GM13976 (cell line): ENCODE data around the gene IL25.

Experiments used
- DNase-seq: peaks from one replicate; pipeline ENCODE4 v3.0.0; 2012; ENCODE audit warnings: low spot score
- CTCF ChIP-seq: IDR thresholded peaks from 2 replicates; pipeline ENCODE4 v1.5.1; 2012; ENCODE audit warnings: borderline replicate concordance, mild to moderate bottlenecking; ENCODE audit not compliant: insufficient read depth; ENCODE audit errors: extremely low read depth, missing control alignments, control extremely low read depth
- in situ Hi-C: fragments of 300-500 bp; cut with MboI; formaldehyde crosslinking; loops from one replicate; pipeline ENCODE4 v1.12.0; 2022; ENCODE audit warnings: low sequenced_read_pairs, mixed read lengths, inconsistent platforms; ENCODE audit not compliant: unreplicated experiment

The IL25 gene

GRCh38 chr14:23359167-23359626 is 13.4 kb upstream of the IL25 start:
- TF ChIP-seq CTCF: no peak
- no peak for DNase-seq
- in situ Hi-C loops: no loop called here

- in situ Hi-C loops: no loop called here
- no peak for DNase-seq
- TF ChIP-seq CTCF: no peak
Measured at GRCh38 chr14:23359722-23360447, 12.7 kb upstream of the IL25 start.

- no peak for DNase-seq
Measured at GRCh38 chr14:23360496-23360895, 12.1 kb upstream of the IL25 start.

GRCh38 chr14:23361320-23361719 is 11.3 kb upstream of the IL25 start:
- no peak for TF ChIP-seq CTCF
- in situ Hi-C loops: no loop called here
- DNase-seq: no peak

More at GRCh38 chr14:23360496-23360895, 12.1 kb upstream of the IL25 start:
- no peak for TF ChIP-seq CTCF
- in situ Hi-C loops: no loop called here

- TF ChIP-seq CTCF: no peak
- no peak for DNase-seq
- in situ Hi-C loops: no loop called here
Measured at GRCh38 chr14:23361763-23362162, 10.8 kb upstream of the IL25 start.

- no peak for DNase-seq
- no peak for TF ChIP-seq CTCF
- in situ Hi-C loops: no loop called here
Measured at GRCh38 chr14:23362200-23362599, 10.4 kb upstream of the IL25 start.
